Fibroblast of skin of right quadriceps (primary cell): Measurements from ENCODE around the gene FMNL2.
"Not testable (repeated sequence)": the region's sequence is repeated elsewhere in the genome, so short reads cannot be mapped to it uniquely, and the experiment has no call there.

Experiments used
- DNase-seq: peaks from one replicate; pipeline ENCODE4 v3.0.0-alpha.2; 2013

Gene FMNL2

GRCh38 chr2:152335016-152335725, at the start of gene FMNL2:
Gene FMNL2 (plus strand): TSS chr2:152335174.
- peak; percentile 79 for DNase-seq

GRCh38 chr2:152292991-152293390, 42.0 kb upstream of the FMNL2 start:
- DNase-seq: no peak

- no peak for DNase-seq
These were observed 37.3 kb upstream of the FMNL2 start for GRCh38 chr2:152297715-152298114.

GRCh38 chr2:152298754-152299153, 36.2 kb upstream of the FMNL2 start:
- no peak for DNase-seq

GRCh38 chr2:152301131-152301530, 33.8 kb upstream of the FMNL2 start:
- no peak for DNase-seq

- no peak for DNase-seq
These were observed 31.0 kb upstream of the FMNL2 start for GRCh38 chr2:152303951-152304350.

GRCh38 chr2:152304836-152305235, 30.1 kb upstream of the FMNL2 start:
- DNase-seq: no peak

GRCh38 chr2:152307863-152308262, 27.1 kb upstream of the FMNL2 start:
- peak; percentile 20 for DNase-seq

- no peak for DNase-seq
These were observed 25.4 kb upstream of the FMNL2 start for GRCh38 chr2:152309352-152310214.

- peak; percentile 15 for DNase-seq
These were observed 15.0 kb upstream of the FMNL2 start for GRCh38 chr2:152319822-152320570.

- DNase-seq: no peak
These were observed 14.2 kb upstream of the FMNL2 start for GRCh38 chr2:152320814-152321213.

- DNase-seq: no peak
These were observed 12.8 kb upstream of the FMNL2 start for GRCh38 chr2:152322222-152322621.

GRCh38 chr2:152325126-152325525, 9.8 kb upstream of the FMNL2 start:
- not testable (repeated sequence) for DNase-seq

- DNase-seq: no peak
These were observed 8.3 kb upstream of the FMNL2 start for GRCh38 chr2:152326710-152327109.

GRCh38 chr2:152328013-152328412, 7.0 kb upstream of the FMNL2 start:
- DNase-seq: no peak

- DNase-seq: no peak
These were observed 4.6 kb upstream of the FMNL2 start for GRCh38 chr2:152330235-152330866.

- DNase-seq: no peak
These were observed 316 bp upstream of the FMNL2 start for GRCh38 chr2:152334701-152335015.

- DNase-seq: no peak
These were observed 748 bp downstream of the FMNL2 start for GRCh38 chr2:152335726-152336118.

GRCh38 chr2:152336119-152336853, 1.3 kb downstream of the FMNL2 start:
- DNase-seq: peak; percentile 45

GRCh38 chr2:152336854-152337510, 2.0 kb downstream of the FMNL2 start:
- peak; percentile 72 for DNase-seq

- DNase-seq: no peak
These were observed 2.5 kb downstream of the FMNL2 start for GRCh38 chr2:152337511-152337903.
